GM18498 (cell line): ENCODE measurements around the gene OR8B2.
"Not testable (repeated sequence)": the region's sequence is repeated elsewhere in the genome, so short reads cannot be mapped to it uniquely, and the experiment has no call there.

Experiments used
- ATAC-seq: cut with Tn5 transposase; IDR thresholded peaks from one replicate; pipeline ENCODE4 v1.9.1; 2021; ENCODE audit warnings: mild to moderate bottlenecking, moderate library complexity; ENCODE audit not compliant: unreplicated experiment

The OR8B2 gene, protein sequence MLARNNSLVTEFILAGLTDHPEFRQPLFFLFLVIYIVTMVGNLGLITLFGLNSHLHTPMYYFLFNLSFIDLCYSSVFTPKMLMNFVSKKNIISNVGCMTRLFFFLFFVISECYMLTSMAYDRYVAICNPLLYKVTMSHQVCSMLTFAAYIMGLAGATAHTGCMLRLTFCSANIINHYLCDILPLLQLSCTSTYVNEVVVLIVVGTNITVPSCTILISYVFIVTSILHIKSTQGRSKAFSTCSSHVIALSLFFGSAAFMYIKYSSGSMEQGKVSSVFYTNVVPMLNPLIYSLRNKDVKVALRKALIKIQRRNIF

DNA sequence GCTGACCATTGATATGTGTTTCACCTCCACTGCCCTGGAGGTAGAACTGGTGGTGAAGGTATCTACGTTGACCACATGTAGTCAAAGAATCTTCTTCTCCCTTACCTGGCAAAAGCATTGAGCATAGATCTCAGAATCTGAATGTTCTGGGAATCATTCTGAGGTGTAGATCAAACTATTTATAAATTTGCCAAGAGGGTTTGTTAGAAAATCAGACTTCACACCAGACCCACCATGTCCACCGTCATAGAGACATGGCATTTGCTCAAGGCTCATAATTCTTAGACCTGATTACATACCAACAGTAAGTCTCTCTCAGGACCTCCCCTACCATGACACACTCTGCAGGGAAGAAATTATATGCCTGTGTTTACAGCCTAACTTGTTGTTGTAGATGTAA is at the start of gene OR8B2:
OR8B2 (minus strand) TSS at position 101 of the 400 bp plus-strand sequence. CDS start 1,156 bp downstream, outside the sequence.
- ATAC-seq: no peak

DNA sequence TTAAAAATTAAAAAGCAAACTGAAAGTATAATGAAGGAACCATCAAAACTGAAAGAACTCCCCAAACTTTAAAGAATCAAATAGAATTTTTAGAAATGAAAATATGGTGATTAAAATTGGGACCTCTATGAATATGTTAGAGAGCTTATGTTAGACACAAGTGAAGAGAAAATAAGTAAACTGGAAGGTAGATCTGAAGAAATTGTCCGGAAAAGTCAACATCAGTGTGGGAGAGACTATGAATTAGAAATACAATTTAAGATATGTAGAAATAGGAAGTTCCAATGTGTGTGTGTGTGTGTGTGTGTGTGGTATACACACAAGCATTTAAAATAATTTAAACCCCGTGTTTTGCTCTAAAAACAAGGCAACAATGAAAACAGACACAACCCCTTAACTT is 45.3 kb upstream of the OR8B2 start:
- ATAC-seq: no peak

DNA sequence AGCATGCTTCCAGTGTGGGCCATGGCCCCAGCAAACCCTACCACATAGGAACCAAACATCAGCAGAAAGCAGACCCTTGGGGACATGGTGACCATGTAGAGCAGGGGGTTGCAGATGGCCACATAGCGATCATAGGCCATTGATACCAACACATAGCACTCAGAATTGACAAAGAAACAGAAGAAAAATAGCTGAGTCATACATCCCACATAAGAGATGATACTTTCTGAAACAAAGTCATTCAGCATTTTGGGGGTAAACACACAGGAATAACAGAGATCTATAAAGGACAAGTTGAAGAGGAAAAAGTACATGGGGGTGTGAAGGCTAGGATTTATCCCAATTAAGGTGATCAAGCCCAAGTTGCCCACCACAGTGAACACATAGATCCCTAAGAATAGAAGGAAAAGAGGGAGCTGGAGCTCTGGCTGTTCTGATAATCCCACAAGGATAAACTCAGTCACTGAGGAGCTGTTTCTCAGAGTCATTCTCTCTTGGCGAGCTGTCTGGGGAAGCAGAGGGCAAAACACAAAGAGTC is 40.2 kb upstream of the OR8B2 start, which contains the start of gene OR8B4:
OR8B4 (minus strand) TSS at position 488 of the 538 bp plus-strand sequence; CDS start at position 488, 0 bp downstream.
- no peak for ATAC-seq

DNA sequence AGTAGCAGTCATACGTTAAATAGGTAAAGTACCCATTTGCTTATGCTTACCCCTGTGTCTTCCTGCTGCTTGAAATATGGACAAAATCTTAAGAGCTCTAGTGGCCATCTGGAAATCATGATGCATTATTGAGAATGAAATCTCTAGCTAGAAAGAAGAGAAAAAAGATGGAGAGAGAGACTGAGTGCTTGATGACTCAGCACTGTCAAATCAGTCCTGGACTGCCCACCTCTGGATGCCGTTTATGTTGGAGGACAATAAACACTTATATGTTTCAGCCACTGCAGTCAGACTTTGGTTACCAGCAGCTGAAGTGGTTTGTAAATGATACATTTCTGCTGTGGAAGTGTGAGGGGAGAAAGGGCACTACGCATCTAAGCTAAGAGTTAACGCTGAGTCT is 36.7 kb upstream of the OR8B2 start:
- ATAC-seq: no peak

DNA sequence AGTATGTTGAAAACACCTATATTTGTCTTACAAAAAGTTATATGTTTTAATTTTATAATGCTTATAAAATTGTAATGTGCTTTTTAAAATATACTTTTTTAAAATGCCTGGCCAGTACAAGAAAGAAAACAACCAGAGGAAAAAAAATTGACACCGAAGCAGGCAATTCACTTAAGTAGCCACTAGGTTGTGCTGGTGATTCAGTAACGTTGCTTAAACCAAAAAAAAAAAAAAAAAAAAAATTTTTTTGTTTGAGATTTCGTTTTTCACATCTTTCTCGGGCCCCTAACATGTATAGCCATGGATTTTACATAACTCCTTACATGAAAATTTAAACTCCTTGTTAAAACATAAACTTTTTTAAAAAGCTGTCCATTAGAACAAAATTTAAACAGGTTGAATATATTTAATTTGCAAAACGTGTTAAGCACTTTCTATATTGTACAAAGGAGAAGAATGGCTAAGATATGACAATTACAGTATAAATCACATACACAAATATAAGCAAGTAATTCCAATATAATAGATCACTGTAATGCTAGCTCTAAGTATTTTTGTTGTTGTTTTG is 31.1 kb upstream of the OR8B2 start:
- ATAC-seq: no peak

DNA sequence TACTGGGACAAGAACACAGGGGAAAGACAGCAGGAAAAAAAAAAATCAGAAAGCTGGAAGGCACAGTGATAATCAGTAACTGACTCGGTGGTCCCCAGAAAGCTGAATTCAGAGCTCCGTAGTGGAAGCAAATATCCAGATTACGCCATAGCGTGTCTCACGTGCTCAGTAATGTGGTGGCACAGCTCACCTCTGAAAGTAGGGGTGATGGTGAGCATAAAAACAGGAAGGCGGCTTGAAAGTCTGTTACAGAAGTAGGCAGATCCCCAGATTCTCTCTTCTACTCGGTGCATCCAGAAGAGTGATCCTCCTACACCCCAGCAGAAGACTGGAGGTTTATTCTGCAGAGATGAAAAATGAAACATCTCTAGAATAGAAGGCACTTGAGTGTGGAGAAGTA is 25.6 kb upstream of the OR8B2 start:
- no peak for ATAC-seq

DNA sequence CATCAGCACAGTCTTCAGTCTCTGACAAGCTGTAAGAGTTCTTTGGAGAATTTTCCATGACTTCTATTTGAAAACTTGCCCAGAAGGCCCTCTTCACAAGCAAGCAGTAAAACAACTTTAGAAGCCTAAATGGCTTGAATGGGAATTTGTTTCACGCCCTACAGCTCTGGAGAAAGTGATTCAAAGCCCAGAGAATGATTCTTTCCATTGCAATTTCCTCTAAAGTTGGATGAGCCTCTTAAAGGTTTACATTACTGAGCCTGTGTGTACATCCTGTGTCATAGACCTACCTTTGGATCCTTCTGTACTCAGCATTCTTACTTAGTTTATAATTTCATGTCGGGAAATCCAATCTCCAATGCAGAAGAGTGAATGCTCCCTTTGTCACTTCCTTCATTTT is 21.3 kb upstream of the OR8B2 start:
- no peak for ATAC-seq

DNA sequence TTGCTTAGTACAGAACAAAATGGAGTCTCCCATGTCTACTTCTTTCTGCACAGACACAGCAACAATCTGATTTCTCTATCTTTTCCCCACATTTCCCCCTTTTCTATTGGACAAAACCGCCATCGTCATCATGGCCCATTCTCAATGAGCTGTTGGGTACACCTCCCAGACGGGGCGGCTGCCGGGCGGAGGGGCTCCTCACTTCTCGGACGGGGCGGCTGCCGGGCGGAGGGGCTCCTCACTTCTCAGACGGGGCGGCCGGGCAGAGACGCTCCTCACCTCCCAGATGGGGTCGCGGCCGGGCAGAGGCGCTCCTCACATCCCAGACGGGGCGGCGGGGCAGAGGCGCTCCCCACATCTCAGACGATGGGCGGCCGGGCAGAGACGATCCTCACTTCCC is 18.9 kb upstream of the OR8B2 start:
- not testable (repeated sequence) for ATAC-seq

DNA sequence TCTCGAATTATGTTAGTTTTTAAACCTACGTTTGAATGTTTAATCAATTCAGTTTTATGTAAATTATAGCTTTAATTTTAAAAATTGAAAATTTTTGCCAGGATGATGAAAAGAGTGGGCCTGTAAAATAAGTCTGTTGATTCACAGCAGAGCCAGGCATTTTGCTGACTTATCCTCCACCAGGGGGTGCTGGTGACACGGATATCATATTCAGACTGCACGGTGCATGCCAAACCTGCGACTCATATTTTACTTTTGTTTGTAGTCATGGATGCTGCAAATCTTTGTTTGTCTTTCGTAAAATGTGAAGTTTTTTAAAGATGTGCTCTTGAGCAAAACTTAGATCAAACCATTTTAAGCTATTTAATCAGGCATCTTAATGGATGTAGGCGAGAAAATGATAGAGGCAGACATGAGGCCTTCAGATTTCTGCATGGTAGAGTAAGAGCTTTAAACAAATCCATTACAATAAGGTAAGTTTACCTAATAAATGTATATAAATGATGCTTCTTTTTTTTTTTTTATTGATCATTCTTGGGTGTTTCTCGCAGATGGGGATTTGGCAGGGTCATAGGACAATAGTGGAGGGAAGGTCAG is 18.1 kb upstream of the OR8B2 start:
- ATAC-seq: peak; percentile 96

DNA sequence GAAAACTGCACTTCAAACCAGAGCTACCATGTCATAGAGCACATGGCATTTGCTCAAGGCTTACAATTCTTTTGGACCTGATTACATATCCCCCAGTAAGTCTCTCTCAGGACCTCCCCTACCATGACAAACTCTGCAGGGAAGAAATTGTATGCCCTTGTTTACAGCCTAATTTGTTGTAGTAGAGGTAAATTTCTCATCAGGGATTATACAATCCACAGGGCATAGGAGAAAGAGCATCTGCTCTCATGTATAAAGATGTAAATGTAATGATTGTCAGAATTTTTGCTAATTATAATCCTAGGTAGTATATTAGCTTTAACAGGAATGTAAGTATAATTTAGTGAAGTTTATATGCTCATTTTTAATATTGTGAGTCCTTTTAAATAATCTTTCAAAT is 14.6 kb upstream of the OR8B2 start, which contains the start of gene OR8B3:
OR8B3 (minus strand) TSS at position 101 of the 400 bp plus-strand sequence. CDS start 1,673 bp downstream, outside the sequence.
- ATAC-seq: no peak

DNA sequence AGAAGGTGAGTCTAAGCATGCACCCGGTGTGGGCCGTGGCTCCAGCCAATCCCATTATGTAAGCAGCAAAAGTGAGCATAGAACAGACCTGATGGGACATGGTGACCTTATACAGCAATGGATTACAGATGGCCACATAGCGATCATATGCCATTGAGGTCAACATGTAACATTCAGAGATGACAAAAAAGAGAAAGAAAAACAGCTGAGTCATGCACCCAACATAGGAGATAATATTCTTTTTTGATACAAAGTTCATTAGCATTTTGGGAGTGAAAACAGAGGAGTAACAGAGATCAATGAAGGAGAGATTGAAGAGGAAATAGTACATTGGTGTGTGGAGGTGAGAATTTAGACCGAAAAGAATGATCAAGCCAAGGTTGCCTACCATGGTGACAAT is 12.5 kb upstream of the OR8B2 start:
- ATAC-seq: not testable (repeated sequence)

DNA sequence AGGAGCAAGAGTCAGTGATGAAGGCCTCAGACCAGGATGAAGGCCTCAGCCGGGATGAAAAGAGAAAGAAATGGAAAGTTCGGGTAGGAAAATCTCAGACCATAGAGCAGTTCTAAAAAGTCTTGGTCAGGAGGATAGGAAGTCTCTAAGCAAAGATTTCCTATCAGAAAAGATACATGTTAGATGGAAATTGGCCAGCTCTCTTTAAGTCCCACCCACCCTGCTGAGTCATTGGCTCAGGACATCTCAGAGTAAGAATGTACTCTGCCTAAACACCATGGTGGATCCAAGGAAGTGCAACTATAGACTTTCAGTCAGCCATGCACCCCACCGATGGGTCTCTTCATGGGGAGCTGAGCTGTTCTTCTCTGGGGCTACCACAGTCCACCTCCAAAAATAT is 10.1 kb upstream of the OR8B2 start:
- ATAC-seq: no peak

DNA sequence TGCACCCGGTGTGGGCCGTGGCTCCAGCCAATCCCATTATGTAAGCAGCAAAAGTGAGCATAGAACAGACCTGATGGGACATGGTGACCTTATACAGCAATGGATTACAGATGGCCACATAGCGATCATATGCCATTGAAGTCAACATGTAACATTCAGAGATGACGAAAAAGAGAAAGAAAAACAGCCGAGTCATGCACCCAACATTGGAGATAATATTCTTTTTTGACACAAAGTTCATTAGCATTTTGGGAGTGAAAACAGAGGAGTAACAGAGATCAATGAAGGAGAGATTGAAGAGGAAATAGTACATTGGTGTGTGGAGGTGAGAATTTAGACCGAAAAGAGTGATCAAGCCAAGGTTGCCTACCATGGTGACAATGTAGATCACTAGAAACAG is 1.4 kb downstream of the OR8B2 start:
- ATAC-seq: not testable (repeated sequence)

DNA sequence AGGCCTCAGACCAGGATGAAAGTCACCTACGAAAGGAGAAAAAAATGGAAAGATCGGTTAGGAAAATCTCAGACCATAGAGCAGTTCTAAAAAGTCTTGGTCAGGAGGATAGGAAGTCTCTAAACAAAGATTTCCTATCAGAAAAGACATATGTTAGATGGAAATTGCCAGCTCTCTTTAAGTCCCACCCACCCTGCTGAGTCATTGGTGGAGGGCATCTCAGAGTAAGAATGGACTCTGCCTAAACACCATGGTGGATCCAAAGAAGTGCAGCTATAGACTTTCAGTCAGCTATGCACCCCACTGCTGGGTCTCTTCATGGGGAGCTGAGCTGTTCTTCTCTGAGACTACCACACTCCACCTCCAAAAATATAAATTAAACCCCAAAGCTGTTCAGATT is 3.7 kb downstream of the OR8B2 start:
- no peak for ATAC-seq

DNA sequence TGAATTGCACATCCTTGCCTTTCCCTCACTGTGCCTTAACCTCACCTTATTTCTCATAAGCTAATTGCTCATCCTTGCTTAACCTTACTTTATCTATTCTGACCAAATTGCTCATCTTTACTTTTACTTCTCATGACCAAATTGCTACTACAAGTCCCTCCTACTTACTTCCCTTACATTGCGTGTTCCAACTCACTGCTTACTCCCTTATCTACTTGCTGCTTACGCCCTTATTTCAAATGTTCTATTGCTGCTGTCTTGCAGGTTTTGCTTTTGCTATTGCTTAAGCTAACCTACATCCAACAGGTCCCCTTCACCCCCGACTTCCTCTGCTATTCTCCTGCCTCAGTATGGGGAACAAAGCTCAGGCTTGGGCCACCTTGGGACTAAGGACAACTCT is 8.0 kb downstream of the OR8B2 start:
- no peak for ATAC-seq

DNA sequence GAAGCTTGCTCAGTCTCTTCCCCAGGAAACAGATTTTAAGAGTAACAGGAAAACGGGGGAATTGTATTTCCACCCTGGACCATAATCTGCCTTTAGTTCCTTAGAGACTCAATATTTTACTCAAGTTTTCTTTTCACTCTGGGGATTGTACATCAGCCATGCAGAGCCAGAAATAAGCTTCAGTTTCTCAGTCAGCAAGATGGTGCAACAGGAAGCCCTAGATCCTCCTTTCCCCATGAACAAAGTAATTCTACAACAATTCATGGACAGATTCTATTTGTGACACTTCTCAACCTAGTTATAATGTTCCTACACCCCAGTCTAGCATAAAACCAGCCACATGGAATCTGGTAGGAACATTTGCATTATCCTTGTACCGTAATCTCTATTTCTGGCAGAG is 24.7 kb downstream of the OR8B2 start:
- no peak for ATAC-seq

DNA sequence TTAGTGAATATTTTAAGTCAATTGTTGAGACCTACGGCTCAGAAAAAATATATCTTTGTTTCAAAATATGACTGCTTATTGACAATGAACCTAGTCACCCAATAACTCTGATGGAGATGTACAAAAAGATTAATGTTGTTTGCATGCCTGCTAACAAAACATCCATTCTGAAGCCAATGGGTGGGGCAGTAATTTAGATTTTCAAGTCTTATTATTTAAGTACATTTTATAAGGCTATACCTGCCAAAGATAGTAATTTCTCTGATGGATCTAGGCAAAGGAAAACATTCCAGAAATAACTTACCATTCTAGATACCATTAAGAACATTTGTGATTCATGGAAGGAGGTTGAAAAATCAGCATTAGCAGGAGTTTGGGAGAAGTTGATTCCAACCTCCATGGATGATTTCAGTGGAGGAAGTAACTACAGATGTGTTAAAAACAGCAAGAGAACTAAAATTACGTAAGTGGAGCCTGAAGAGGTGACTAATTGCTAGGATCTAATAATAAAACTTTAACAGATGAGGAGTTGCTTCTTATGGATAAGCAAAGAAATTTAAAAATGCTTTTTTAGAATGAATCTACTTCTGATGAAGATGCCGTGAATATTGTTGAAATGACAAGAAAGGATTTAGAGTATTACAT is 37.9 kb downstream of the OR8B2 start:
- ATAC-seq: no peak

DNA sequence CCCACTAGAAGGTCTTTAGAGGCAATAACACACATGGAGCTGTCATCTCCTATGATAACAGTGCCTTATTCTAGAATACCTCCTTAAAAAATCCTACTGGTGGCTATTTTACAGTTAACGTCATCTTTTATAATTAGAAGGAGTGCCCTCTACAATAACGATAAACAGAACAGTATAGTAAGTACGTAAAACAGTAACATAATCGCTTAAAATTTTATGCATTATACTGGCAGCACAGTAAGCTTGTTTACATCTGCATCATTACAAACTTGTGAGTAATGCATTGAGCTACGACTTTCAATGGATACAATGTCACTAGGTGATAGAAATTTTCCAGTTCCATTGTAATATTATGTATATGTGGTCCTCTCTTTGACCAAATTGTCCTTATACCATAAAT is 40.0 kb downstream of the OR8B2 start:
- ATAC-seq: no peak

DNA sequence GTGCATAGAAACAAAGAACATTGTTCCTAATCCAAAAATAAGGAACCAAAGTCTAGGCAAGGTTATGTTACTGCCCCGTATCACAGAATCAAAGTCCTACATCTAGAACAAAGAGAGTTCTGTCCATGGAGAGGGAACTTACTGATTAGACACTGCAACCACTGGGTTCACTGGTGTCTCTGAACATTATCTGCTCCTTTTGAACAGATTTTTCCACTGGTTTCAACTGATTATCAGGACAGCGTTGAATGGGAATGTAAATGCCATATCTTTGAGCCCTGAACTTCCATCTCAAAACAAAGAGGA is 44.2 kb downstream of the OR8B2 start:
- no peak for ATAC-seq

DNA sequence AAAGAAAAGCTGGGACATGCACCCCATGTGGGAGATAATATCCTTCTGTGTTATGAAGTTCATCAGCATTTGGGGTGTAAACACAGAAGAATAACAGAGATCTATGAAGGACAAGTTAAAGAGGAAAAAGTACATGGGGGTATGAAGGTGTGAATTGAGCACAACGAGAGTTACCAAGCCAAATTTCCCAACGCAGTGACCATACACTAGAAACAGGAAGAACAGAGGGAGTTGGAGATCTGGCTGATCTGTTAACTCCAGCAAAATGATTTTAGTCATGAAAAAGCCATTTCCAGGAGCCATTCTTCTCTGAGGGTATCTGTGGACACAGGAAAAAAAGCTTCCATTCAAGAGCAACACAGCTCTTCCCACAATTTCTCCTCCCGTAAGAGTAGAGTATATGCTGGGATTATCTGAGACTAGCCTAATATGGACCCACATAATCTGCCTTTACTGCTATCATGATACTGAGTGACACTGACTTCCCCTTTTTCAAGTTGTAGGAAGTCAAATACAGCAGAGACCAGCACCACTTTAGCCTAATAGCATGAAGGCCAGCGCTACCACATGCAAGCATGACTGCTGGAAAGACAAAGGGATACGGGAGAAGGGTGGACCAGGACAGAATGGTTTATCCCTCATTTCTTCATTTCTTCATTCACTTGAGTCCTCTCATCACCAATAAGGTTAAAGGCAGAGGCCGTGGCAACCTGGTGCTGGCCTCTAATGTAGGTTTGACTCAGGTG is 44.7 kb downstream of the OR8B2 start:
- ATAC-seq: no peak
